GM06990 (cell line): ENCODE measurements around the gene MGAT3.

Experiments
- DNase-seq: peaks from one replicate; pipeline ENCODE4 v3.0.0-alpha.2; 2011; ENCODE audit not compliant: insufficient read length; ENCODE audit errors: extremely low read depth
- H3K27me3 ChIP-seq: replicated peaks from 2 replicates; pipeline ENCODE4 v1.6.0; 2011; ENCODE audit warnings: low read length; ENCODE audit not compliant: control insufficient read depth, insufficient read depth
- H3K36me3 ChIP-seq: 2 replicates; pipeline ENCODE4 v1.5.1; 2011; ENCODE audit warnings: low read length; ENCODE audit not compliant: control insufficient read depth, insufficient read depth
- H3K4me3 ChIP-seq: replicated peaks from 2 replicates; pipeline ENCODE4 v1.5.1; 2011; ENCODE audit warnings: low read depth, mild to moderate bottlenecking, control low read depth, low read length
- CTCF ChIP-seq: IDR thresholded peaks from 2 replicates; pipeline ENCODE4 v1.5.1; 2011; ENCODE audit warnings: low read length, control low read depth, mild to moderate bottlenecking, inconsistent platforms; ENCODE audit not compliant: insufficient read depth, poor library complexity, severe bottlenecking

Gene MGAT3

DNA sequence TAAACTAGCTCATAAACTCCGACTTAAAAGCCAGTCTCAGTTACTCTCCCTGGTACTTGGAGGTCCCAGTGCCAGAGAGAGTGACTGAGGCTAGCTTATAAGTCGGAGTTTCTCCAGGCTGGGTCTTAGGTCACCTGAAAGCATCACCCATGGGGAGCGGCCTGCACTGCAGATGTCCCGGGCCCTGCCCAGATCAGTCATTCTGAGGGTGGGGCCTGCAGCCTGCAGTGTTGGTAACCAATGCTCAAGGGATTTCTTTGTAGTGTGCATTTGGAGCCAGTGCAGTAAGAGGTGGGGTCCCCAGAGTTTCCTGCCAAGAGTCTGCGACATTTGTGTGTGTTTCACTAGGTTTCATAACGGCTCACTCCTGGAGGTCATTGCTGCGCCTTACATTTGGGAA, 42.4 kb upstream of the MGAT3 start:
- Histone ChIP-seq H3K36me3 (peaks cover 24% of the 10 kb centered on the region), H3K27me3 (no peaks in the 10 kb centered on the region), H3K4me3 (no peak overlapping the region)
- no peak for DNase-seq
- no peak for TF ChIP-seq CTCF

- no peak for DNase-seq
- Histone ChIP-seq H3K27me3 (no peaks in the 10 kb centered on the region), H3K4me3 (no peak overlapping the region), H3K36me3 (peaks cover 26% of the 10 kb centered on the region)
- TF ChIP-seq CTCF = no peak
Observed at GRCh38 chr22:39414886-39415285, 41.9 kb upstream of the MGAT3 start.

- no peak for TF ChIP-seq CTCF
- Histone ChIP-seq H3K27me3 (no peaks in the 10 kb centered on the region), H3K36me3 (peaks cover 30% of the 10 kb centered on the region), H3K4me3 (no peak overlapping the region)
- DNase-seq = no peak
Observed at GRCh38 chr22:39415506-39415905, 41.3 kb upstream of the MGAT3 start.

GRCh38 chr22:39416319-39416718, 40.5 kb upstream of the MGAT3 start:
- H3K27me3 ChIP-seq = no peaks in the 10 kb centered on the region
- no peak for DNase-seq
- H3K4me3 ChIP-seq = no peak overlapping the region
- peaks cover 30% of the 10 kb centered on the region for H3K36me3 ChIP-seq
- no peak for TF ChIP-seq CTCF

- H3K36me3 ChIP-seq = peaks cover 36% of the 10 kb centered on the region
- no peak overlapping the region for H3K4me3 ChIP-seq
- H3K27me3 ChIP-seq = no peaks in the 10 kb centered on the region
- TF ChIP-seq CTCF = no peak
- no peak for DNase-seq
Observed at GRCh38 chr22:39417641-39418040, 39.2 kb upstream of the MGAT3 start.

GRCh38 chr22:39418696-39419095, 38.1 kb upstream of the MGAT3 start:
- Histone ChIP-seq H3K4me3 (no peak overlapping the region), H3K27me3 (no peaks in the 10 kb centered on the region), H3K36me3 (peaks cover 36% of the 10 kb centered on the region)
- no peak for TF ChIP-seq CTCF
- no peak for DNase-seq
